WTC11 (cell line): ENCODE measurements around the gene MEGF11.

Experiments
- TF ChIP-seq, protein P1 (sequence below): fragments of 200-600 bp; IDR thresholded peaks from 2 replicates; pipeline ENCODE4 v1.8.0; 2022; ENCODE audit warnings: antibody characterized with exemption
- TF ChIP-seq, protein P2 (sequence below): sonication (generic); formaldehyde crosslinking; IDR thresholded peaks from 2 replicates; pipeline ENCODE4 v1.8.1; 2022; ENCODE audit warnings: low read depth, mild to moderate bottlenecking, moderate library complexity, missing genetic modification reagents, borderline replicate concordance

DNA sequence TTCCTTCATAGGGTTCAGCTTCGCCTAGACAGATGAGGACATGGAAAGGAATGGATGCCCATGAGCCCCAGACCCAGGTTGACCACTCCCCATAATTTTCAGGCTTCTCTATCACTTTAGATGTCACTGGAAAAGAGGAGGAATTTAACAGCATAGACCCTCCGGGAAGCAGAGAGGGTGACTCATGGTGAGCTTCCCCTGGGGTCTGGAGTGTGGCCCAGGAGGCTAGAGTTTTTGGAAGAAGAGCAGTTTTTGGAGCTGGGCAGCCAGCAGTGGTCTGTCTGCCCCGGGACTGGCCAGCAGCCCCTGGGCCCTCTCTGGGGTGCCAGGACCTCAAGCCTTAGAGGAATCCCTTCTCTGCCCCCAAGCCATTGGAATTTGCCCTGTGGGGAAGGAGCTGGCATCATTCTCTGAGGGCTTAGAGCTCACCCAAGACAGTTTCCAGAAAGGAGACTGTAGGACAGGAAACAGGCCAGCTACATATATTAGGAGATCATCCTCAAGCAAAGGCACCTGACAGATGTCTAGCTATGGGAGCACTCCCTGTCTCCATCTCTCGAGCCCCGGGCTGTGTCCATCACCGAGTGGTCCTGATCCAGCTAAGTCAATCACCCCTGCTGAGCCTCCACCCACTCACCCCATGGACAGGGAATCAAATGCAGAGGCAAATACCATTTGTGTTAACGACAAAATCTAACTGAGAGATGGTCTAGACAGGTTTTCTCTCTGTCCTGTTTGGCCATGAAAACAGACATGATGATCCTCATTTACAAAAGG, 67.3 kb downstream of the MEGF11 start:
- TF ChIP-seq, protein P1, sequence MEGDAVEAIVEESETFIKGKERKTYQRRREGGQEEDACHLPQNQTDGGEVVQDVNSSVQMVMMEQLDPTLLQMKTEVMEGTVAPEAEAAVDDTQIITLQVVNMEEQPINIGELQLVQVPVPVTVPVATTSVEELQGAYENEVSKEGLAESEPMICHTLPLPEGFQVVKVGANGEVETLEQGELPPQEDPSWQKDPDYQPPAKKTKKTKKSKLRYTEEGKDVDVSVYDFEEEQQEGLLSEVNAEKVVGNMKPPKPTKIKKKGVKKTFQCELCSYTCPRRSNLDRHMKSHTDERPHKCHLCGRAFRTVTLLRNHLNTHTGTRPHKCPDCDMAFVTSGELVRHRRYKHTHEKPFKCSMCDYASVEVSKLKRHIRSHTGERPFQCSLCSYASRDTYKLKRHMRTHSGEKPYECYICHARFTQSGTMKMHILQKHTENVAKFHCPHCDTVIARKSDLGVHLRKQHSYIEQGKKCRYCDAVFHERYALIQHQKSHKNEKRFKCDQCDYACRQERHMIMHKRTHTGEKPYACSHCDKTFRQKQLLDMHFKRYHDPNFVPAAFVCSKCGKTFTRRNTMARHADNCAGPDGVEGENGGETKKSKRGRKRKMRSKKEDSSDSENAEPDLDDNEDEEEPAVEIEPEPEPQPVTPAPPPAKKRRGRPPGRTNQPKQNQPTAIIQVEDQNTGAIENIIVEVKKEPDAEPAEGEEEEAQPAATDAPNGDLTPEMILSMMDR: no peak
- TF ChIP-seq, protein P2, sequence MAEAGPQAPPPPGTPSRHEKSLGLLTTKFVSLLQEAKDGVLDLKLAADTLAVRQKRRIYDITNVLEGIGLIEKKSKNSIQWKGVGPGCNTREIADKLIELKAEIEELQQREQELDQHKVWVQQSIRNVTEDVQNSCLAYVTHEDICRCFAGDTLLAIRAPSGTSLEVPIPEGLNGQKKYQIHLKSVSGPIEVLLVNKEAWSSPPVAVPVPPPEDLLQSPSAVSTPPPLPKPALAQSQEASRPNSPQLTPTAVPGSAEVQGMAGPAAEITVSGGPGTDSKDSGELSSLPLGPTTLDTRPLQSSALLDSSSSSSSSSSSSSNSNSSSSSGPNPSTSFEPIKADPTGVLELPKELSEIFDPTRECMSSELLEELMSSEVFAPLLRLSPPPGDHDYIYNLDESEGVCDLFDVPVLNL (CRISPR knock-in tag): no peak
